H1 (cell line): Measurements from ENCODE around the gene FADS2. TPM values are rescaled to one million over a fixed set of nuclear protein-coding genes. Genes with fewer than 3 reads are reported as not detected.

ENCODE experiments used
- BRCA1 ChIP-seq: IDR thresholded peaks from 2 replicates; pipeline ENCODE4 v1.6.1; 2012; ENCODE audit warnings: low read depth, low read length, improper control_type of control experiment
- GTF2F1 ChIP-seq: IDR thresholded peaks from 2 replicates; pipeline ENCODE4 v1.6.1; 2012; ENCODE audit warnings: low read depth, low read length, improper control_type of control experiment, borderline replicate concordance
- HDAC2 ChIP-seq, 2 experiments: fragments of 300-600 bp in 1 of 2; sonication (generic) in 1 of 2; IDR thresholded peaks; 2 replicates each; pipeline ENCODE4 v1.6.1; 2011 to 2012; ENCODE audit warnings: low read depth in 2 of 2, low read length in 2 of 2, mild to moderate bottlenecking in 2 of 2, moderate library complexity in 2 of 2, borderline replicate concordance in 1 of 2, inconsistent platforms in 1 of 2
- KDM1A ChIP-seq: fragments of 200-600, 300-600 bp; sonication (generic); IDR thresholded peaks from 2 replicates; pipeline ENCODE4 v1.7.1; 2016; ENCODE audit warnings: mild to moderate bottlenecking, low read length, borderline replicate concordance
- RBBP5 ChIP-seq: IDR thresholded peaks from 2 replicates; pipeline ENCODE4 v1.7.1; 2012; ENCODE audit warnings: low read depth, mild to moderate bottlenecking, inconsistent platforms, low read length, moderate library complexity, borderline replicate concordance
- RNF2 ChIP-seq: fragments of 200-900, 300-1000 bp; sonication (generic); IDR thresholded peaks from 2 replicates; pipeline ENCODE4 v1.7.1; 2016; ENCODE audit warnings: borderline replicate concordance, low read depth, mild to moderate bottlenecking, antibody characterized with exemption, low read length; ENCODE audit not compliant: poor library complexity, severe bottlenecking; ENCODE audit errors: missing control alignments
- SIN3A ChIP-seq, 2 experiments: IDR thresholded peaks in 1 of 2; conservative IDR thresholded peaks in 1 of 2; 2 replicates each; pipeline ENCODE4 v1.6.1; 2011 to 2012; ENCODE audit warnings: low read length in 2 of 2, improper control_type of control experiment in 1 of 2, low read depth in 1 of 2, mild to moderate bottlenecking in 1 of 2
- TBP ChIP-seq: IDR thresholded peaks from 2 replicates; pipeline ENCODE4 v1.6.1; 2011; ENCODE audit warnings: low read depth, low read length, improper control_type of control experiment
- polyA plus RNA-seq, 7 experiments: library from polyadenylated mRNA; depleted of rRNA in 3 of 7; stranded (reverse) in 5 of 7; unstranded in 2 of 7; fragments of >200 nt in 5 of 7; fragments of 200-250 nt in 2 of 7; gene quantifications; 1 replicate in 5 of 7; 2 replicates in 1 of 7; 4 replicates in 1 of 7; pipeline versions ENCODE4 v1.2.1 to v1.2.3, GENCODE V29; 2011 to 2013; ENCODE audit warnings: missing spikeins in 2 of 7, mixed read lengths in 2 of 7
- total RNA-seq: library from RNA; stranded (reverse); fragmentation: NEBNext Ultra II Directional; extraction: Animal tissue kit (Norgen Biotek cat#: 25700); gene quantifications from 2 replicates; pipeline ENCODE4 v1.2.1, GENCODE V29; 2021
- TF ChIP-seq, protein P1 (sequence below): IDR thresholded peaks from 2 replicates; pipeline ENCODE4 v1.6.1; 2011; ENCODE audit warnings: low read depth, mild to moderate bottlenecking, low read length; ENCODE audit not compliant: insufficient read depth

Gene FADS2
- total and polyA plus RNA-seq, 2 of the 8 experiments (the other 6 are each of a cell fraction or from before 2014, with no cell fraction given), result 499 to 701 TPM

DNA sequence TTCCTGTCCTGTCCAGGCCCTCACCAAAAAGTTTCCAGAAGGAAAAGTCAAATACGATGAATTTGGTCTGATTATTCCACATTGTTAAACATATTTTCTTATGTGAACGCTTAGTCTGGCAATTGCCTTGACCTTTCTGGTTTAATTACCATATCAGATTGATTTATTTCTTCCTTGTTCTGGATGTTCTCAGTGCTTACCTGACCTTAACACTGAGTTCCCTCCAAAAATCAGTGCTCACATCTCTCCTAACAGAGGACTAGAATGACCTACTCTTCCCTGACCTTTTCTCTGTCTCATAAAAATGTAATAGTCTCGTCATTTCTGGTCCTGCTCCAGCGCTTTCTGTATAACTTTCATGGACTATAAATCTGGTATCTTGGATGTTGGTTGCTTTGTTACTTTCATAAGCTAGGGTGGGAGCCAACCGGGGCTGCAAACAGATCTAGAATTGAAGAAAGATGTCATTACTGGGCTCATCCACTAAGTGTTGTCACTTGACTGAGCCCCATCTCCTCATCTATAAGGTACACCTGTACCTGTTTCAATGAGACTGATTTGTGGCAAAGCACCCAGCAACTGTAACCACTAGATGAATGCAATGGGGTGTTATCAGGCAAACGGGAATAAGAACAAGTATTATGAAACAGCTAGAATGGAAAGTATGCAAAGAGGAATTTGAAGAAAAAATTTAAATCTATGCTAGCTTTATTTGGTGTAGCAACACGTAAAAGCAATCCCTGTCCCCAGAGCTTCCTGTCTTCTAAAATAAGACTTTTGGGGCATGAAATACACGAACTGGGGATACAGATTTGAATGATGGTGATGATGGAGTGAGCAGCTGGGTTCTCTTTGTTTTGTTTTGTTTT lies 2.4 kb downstream of the FADS2 start (continued):
- no peak for TF ChIP-seq HDAC2 (IDR thresholded peaks at IDR 0.05; ENCODE audit: borderline replicate concordance in 1 of 2, low read depth in 2 of 2, low read length in 2 of 2)
- no peak for TF ChIP-seq BRCA1
- TF ChIP-seq SIN3A (conservative IDR thresholded peaks at IDR 0.05 in 1 of 2, IDR thresholded peaks at IDR 0.05 in 1 of 2; ENCODE audit: low read depth in 1 of 2, low read length in 2 of 2), result no peak
- TF ChIP-seq TBP, result no peak
- TF ChIP-seq RNF2, result no peak
- TF ChIP-seq, protein P1, sequence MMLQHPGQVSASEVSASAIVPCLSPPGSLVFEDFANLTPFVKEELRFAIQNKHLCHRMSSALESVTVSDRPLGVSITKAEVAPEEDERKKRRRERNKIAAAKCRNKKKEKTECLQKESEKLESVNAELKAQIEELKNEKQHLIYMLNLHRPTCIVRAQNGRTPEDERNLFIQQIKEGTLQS, result no peak
- no peak for TF ChIP-seq KDM1A
- TF ChIP-seq GTF2F1, result no peak
- no peak for TF ChIP-seq RBBP5
- TF ChIP-seq, all 59 proteins: peak for 0
